HG03045 (cell line): ENCODE measurements around the gene RNPC3.

Source experiments
- ATAC-seq: cut with Tn5 transposase; IDR thresholded peaks from one replicate; pipeline ENCODE4 v1.9.1; 2021; ENCODE audit warnings: mild to moderate bottlenecking, moderate library complexity; ENCODE audit not compliant: unreplicated experiment

Gene RNPC3, protein sequence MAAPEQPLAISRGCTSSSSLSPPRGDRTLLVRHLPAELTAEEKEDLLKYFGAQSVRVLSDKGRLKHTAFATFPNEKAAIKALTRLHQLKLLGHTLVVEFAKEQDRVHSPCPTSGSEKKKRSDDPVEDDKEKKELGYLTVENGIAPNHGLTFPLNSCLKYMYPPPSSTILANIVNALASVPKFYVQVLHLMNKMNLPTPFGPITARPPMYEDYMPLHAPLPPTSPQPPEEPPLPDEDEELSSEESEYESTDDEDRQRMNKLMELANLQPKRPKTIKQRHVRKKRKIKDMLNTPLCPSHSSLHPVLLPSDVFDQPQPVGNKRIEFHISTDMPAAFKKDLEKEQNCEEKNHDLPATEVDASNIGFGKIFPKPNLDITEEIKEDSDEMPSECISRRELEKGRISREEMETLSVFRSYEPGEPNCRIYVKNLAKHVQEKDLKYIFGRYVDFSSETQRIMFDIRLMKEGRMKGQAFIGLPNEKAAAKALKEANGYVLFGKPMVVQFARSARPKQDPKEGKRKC

DNA sequence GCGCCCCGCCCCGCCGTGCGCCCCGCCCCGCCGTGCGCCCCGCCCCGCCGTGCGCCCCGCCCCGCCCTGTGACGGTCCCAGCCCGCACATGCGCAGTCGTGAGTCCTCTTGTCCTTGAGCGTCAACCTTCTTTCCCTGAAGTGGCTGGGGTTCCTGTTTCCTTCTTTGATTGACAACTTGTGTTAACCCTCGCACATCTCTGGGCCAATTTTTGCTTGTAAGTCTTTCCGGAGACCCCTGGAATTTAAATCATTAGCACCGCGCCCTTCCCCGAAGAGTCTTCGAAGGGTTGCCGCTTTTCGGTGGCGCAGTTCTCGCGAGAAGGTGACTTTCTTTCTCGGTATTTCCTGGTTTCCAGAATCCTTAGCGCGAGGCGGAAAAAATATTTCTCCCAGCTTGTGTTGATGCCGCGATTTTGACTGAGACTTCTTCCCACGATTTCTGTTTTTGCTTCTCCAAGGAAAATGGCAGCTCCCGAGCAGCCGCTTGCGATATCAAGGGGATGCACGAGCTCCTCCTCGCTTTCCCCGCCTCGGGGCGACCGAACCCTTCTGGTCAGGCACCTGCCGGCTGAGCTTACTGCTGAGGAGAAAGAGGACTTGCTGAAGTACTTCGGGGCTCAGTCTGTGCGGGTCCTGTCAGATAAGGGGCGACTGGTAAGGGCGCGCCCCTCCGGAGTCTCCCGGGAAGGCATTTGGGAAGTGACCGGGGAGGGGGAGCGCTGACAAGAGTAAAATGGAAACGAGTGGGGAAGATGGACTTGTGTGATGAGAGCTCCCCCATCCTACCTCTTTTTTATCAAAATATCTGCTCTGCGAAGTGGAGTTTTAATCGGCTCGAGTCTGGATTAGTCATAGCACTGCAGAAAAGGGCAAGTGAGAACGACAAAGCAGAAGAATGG lies at the start of gene RNPC3:
Gene RNPC3 (plus strand): TSS at position 93 of the 901 bp plus-strand sequence. CDS start 372 bp downstream, at position 465.
- ATAC-seq: peak; percentile 73

DNA sequence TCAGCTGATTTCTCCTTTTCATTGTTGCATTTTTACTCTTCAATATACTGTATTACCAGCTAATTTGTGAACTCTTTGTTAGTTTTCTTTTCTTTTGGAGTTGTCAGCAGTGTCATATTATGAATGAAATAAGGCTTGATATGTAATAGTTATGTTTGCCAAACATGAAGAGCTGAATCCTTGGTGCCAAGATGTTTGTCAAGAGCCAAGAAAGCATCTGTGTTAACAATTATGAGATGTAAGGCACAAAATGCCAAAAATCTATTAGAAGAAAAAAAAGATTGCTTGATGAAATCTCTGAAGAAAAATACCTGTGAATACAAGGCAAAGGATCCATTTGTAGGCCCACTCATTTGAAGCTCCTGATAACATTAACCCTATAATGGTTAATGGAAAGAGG lies 48.4 kb upstream of the RNPC3 start:
- ATAC-seq: no peak

DNA sequence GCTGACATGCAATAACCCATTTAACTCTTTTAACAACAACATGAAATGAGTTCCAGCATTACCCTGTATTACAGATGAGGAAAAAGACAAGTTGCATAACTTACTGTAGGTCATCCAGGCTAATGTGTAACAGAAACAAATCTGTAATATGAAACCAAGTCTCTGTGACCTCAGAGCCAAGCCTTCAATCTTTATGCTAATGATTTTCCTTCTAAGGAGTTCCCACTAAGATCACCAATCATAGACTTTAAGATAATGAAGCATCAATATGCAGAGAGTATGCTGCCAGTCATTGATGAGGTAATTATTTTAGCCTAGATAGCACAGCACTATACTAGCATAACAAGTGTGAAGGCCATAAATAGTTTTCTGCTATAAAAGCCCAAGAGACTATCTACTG lies 35.6 kb upstream of the RNPC3 start:
- ATAC-seq: no peak

DNA sequence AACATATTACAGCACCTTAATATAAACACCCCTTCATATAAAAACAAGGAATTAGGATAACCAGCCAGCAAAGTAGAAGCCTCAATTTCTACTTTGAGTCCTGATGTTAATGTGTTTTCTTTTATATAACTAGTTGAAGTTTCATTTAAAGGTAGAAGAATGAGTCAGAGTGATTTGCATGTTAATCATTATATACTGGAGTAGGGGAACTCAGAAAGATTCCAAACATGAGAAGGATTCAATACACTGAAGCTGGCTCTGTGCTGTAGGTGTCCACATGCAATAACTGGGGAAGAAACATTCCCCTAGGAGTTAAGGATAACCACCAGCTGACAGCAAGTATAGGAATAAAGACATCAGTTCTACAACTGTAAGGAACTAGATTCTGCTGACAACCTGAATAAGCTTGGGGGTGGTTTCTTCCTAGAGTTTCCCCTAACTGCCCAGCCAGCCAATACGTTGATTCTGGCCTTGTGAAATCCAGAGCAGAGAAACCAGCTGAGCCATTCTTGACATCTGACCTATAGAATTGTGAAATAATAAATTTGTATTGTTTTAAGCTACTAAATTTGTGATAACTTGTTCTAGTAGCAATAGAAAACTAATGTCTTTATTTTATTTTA lies 33.4 kb upstream of the RNPC3 start:
- no peak for ATAC-seq

DNA sequence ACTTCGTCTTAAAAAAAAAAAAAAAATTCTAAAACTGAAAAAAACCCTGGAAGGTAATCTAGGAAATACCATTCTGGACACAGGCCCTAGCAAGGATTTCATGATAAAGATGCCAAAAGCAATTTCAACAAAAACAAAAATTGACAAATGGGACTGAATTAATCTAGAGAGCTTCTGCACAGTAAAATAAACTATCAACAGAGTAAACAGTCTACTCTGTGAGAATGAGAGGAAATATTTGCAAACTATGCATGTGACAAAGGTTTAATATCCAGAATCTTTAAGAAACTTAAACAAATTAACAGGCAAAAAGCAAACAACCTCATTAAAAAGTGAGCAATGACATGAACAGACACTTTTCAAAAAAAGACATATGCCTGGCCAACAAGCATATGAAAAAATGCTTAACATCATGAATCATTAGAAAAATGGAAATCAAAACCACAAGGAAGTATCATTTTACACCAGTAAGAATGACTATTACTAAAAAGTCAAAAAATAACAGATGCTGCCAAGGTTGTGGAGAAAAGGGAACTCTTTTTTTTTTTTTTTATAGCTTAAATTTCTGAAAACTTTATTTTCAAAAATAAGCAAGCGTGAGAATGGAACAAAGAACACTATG lies 29.4 kb upstream of the RNPC3 start:
- ATAC-seq: no peak

DNA sequence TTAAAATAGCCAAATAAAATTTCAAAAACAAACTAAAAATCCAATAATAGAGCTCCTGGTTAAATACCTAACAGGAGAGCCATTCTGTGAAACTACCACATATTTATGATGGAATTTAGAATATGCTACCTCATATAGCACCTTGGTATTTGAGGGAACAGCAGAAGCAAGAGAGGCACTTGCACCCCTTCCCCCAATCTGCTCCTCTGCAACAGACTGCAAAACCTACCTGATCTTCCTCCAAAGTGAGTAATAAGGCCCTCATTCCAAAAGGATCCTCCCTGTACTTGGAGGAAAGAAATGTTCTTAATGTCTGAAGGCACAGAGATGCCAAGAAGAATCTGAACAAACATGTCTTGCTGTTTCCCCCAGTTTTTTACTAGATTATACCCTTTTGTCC lies 28.1 kb upstream of the RNPC3 start:
- no peak for ATAC-seq

DNA sequence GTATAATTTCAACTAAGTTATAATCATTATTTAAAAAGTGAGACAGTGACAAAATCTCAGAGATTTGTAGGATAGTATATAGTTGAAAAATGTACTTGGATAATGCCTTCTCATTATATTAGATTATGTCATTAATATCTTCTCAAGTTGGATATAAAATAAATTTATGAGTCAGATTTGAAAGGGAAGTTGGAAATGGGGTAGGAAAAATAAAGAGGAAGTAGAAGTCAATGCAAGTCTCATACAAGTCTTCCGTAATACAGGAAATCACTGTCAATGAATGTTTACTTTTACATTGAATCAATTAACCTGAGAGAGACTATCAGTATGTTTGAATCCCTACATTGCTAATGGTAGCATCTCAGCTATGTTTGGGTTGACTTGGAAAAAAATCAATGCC lies 16.2 kb upstream of the RNPC3 start:
- no peak for ATAC-seq

DNA sequence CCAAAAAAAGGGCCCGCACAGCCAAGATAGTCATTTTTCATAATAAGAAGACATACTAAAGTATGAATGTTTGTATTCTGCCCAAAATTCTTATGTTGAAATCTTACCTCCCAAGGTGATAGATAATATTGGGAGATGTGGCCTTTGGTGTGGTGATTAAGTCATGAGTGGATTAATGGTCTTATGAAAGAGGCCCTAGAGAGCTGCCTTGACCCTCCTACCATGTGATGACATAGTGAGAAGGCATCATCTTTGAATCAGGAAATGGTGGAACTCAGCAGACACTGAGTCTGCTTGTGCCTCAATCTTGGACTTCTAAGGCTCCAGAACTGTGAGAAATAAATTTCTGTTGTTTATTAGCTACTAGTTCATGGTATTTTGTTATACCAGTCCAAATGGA lies 11.8 kb upstream of the RNPC3 start:
- no peak for ATAC-seq

DNA sequence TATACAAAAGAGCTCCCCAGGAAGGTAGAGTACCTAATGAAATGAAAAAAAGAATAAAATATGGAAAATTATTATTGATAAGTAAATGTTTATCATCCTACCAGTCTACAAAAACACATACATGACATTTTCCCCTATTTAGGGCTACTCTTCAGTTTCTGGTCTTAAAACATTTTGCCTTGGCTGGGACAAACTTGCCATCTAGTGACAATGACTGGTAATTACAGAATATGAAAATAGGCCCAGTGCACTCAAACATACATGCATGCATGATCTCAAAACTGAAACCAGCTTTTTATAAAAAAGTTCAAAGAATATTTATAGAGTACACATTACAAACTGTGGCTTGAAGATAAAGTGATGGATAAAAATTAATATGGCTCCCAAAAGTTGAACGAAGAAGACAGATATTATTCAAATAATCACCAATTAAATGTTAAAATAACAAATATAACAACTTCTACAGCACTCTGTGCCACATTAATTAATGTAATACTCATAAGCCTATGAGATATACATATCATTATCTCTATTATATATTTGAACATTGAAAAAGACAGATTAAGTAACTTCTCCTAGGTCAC lies 10.5 kb upstream of the RNPC3 start:
- ATAC-seq: peak; percentile 68

DNA sequence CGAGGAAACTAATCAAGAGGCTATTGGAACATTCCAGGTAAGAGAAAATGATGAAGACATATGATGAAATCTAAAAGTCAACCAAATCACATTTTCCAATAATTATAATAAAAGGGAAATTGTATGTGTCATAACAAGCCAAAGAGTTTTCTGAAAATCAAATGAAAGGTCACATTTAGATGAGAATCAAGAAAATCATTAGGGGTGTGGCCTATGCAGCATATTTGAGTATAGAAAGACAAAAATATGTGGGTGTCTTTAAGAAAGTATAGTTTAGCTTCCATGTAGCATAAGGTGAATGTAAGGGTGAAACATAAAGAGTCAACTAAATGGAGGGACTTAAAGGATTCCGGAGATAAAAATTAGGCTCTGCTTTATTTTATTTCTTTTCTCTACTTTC lies 9.2 kb upstream of the RNPC3 start:
- ATAC-seq: no peak

DNA sequence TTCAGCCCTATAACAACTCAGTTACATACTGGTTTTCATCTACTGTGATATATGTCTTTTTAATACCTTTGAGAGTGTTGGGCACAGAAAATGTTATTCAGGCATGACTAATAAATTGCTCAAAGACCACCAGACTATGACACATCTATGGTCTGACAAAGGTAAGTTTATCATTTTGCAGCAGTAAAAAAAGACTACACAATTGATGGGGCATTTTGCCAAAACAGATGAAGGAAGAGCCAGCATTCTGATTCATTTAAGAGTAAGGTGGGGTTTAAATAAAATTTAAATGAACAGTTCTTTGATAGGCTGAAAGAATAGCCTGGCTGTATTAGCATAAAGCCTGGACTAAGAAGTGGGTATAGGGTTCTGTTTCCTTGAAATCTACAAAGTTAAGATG lies 8.8 kb upstream of the RNPC3 start:
- no peak for ATAC-seq

DNA sequence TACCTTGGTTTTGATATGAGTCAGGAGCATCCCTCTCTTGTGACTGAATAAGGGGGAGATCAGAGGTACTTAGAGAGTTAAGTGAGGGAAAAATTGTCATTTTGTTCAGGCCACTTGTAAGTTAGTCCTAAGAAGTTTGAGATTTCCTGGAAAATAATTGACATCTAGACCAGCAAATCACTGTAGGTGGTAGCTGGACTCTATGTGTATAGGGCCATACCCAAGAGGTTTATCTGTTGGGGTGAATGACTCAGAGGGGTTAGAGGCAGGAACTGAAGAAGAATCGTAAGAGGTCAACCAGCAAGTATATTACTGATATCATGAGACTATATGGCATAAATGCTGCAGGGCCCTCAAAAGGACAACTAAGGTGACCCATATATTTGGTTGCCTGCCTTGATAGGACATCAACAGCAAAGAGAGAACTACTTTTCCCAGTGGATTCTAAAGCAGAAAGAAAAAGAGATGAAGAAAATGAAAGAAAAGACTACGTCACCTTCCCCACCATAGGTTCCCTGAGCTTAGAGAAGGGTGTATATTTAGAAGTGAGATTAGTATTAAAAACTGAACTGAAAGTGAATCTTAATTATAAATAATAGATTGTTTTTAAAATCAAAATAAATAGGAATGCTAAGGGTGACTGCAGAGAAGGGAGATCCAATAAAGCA lies 8.0 kb upstream of the RNPC3 start:
- ATAC-seq: peak; percentile 83

DNA sequence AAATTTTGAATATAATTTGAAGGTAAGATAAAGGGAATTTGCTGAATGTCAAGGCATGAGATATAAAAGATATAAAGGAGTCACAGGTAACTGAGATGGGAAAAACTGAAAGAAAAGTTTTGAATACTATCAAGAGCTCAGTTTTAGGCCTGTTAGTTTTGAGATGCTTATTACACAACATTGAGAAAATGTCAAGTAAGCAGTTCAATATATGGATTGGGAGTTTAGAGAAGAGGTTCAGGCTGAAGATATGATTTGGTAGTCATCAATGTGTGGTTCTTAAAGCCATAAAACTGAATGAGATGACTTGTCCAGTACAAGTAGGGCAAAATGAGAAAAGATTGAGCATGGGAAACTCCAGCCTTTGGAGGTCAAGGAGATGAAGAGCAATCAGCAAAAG lies 4.7 kb upstream of the RNPC3 start:
- ATAC-seq: no peak

DNA sequence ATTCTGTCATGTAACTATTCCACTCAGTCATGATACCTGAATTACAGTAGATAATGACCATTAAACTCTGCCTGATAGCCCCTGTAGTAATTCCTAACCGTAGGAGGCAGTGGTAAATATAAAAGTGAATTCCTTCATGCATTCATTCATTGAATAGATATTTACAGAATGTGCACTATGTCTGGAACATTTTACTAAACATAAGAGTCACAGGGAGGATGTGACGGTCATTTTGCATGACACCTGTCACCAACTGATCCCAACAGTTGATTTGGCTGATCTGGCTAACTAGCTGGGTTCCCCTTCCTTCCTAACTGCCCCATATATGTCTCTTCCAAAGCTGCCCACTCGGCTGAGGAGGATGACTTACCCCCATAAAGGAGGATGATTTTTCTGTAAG lies 2.2 kb upstream of the RNPC3 start:
- ATAC-seq: no peak

DNA sequence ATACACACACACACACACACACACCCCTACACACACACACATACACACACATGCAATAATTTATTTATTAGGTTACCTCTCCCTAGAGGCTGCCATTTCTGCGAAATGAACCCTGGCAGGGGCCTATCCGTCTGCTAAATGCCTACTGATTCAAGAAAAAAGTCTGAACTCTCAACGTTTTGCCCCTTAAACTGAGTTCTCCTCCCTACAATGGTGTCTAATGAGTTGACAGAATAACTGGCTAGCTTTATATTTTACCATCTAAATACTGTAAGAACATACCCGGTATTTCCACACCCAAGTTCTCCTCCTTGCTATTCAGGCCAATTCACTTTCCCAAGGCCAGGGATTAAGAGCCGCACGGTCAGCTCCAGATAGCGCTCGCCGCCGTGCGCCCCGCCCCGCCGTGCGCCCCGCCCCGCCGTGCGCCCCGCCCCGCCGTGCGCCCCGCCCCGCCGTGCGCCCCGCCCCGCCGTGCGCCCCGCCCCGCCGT lies 339 bp upstream of the RNPC3 start:
- peak; percentile 56 for ATAC-seq

DNA sequence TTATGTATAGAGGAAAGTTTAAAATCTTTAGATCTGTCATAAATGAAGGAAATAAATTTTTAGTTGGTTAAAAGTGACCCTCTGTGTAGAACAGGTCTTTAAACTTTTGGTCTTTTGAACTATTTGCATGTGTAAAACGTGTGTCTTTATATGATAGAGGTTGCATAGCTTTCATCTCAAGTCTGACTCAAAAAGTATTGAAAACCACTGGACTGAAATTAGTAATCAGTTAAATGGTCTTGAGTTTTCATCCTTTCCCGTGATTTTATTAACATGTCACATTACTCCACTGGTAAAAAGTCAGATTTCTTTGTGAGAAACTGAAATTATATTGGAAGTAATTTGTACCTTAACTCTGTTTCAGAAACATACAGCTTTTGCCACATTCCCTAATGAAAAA lies 1.8 kb downstream of the RNPC3 start:
- ATAC-seq: no peak

DNA sequence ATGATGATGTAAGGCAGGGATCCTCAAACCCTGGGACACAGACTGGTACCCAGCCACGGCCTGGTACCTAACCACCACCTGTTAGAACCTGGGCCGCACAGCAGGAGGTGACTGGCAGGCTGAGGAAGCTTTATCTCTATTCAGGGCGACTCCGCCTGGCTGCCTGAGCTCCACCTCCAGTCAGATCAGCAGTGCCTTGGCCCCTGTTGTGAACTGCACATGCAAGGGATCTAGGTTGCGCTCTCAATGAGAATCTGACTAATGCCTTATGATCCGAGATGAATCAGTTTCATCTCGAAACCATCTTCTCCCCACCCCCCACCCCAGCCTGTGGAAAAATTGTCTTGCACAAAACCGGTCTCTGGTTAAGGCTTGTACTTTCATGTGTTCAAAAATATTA lies 4.2 kb downstream of the RNPC3 start:
- no peak for ATAC-seq

DNA sequence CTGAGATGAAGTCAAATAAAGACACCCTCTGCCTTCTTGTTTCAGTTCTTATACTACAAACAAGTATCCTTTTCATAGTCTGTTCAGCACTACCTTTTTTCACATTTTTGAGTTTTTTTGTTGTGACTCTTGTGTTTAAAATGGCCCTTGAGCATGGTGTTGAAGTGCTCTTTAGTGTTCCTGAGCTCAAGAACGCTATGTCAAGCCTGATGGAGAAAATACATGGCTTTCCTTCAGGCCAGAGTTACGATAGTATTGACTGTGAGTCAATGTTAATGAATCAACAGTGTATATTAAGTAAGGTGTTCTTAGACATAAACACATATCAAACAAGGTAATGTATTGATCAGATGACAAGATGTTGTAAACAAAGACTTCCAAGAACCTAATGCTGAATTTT lies 12.7 kb downstream of the RNPC3 start:
- no peak for ATAC-seq

DNA sequence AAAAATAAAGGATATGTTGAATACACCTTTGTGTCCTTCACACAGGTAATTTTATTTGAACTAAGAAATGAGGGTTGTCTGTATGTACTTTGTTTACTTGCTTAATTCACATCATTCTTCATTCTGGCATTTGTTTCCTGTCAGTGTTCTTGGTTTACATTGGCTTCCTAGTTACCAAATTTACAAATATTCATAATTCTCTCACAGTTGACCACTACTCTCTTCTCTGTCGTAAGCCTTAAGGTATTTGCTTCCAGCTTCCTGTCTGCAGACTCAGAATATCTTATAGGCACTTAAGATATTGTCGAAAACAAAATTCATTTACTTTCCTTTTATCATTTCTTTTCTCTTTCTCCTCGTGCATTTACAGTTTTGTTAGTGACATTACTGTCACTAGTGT lies 15.9 kb downstream of the RNPC3 start:
- ATAC-seq: no peak

DNA sequence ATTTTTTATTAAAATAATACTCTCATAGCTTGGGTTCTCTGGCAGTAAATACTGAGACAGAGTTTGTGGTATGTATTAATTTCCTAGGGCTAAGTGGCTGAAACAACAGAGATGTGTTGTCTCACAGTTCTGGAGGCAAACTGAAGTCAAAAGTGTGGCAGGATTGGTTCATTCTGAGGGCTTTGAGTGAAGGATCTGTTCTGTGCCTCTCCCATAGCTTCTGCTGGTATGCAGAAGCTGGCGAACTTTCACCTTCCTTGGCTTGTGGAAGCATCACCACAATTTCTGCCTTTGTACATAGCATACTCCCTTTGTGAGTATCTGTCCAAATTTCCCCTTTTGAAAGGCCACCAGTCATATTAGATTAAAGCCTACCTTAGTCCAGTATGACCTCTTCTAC lies 21.0 kb downstream of the RNPC3 start:
- ATAC-seq: no peak
